Left lung (tissue), 10 donors: Measurements from ENCODE around the gene DDX47. TPM values are rescaled to one million over a fixed set of nuclear protein-coding genes. Genes with fewer than 3 reads are reported as not detected.
A peak's percentile ranks its signal among the peaks of the same experiment; 100 is the strongest.
"Not testable (repeated sequence)": the region's sequence is repeated elsewhere in the genome, so short reads cannot be mapped to it uniquely, and the experiment has no call there.

Experiments used
- ATAC-seq: fragments of 200-7000 bp; cut with Tn5 transposase; one replicate; pipeline ENCODE4 v1.9.1; 2020; ENCODE audit warnings: moderate library complexity
- DNase-seq, 4 donors: peaks; one replicate each; pipeline ENCODE4 v3.0.0-alpha.2; 2013 to 2020
- H3K27ac ChIP-seq, 2 donors: fragments of 200-600 bp; sonication (generic) in 1 of 2; one replicate each; pipeline versions ENCODE4 v1.5.0 to v1.8.0; 2020 to 2021
- H3K27me3 ChIP-seq, 2 donors: fragments of 200-600 bp; sonication (generic) in 1 of 2; one replicate each; pipeline versions ENCODE4 v1.5.0 to v1.8.0; 2020 to 2021
- H3K36me3 ChIP-seq, 2 donors: fragments of 200-600 bp; sonication (generic) in 1 of 2; one replicate each; pipeline versions ENCODE4 v1.5.0 to v1.8.0; 2020 to 2021
- H3K4me1 ChIP-seq, 2 donors: fragments of 200-600 bp; one replicate each; pipeline ENCODE4 v1.8.0; 2021
- H3K4me3 ChIP-seq, 2 donors: fragments of 200-600 bp; sonication (generic) in 1 of 2; one replicate each; pipeline versions ENCODE4 v1.5.0 to v1.8.0; 2020 to 2021; ENCODE audit warnings: mild to moderate bottlenecking in 1 of 2
- H3K9me3 ChIP-seq, 2 donors: fragments of 200-600 bp; sonication (generic) in 1 of 2; one replicate each; pipeline versions ENCODE4 v1.5.0 to v1.8.0; 2020 to 2021
- intact Hi-C, 2 donors: fragments of 100-400 bp; cut with DNase I; formaldehyde crosslinking; loops; one replicate each; pipeline versions ENCODE4 v1.11.2 to v1.14.2; 2022
- polyA plus RNA-seq, 6 donors: library from polyadenylated mRNA; unstranded; fragments of 120-200 nt; gene quantifications; one replicate each; pipeline ENCODE4 v1.2.1, GENCODE V29; 2013; ENCODE audit not compliant: insufficient read length in 6 of 6
- total RNA-seq, 2 donors: library from RNA; stranded (reverse); fragmentation: NEBNext Ultra II Directional; extraction: Animal tissue kit (Norgen Biotek cat#: 25700); gene quantifications; one replicate each; pipeline ENCODE4 v1.2.1, GENCODE V29; 2021
- TF ChIP-seq, protein P1 (sequence below), 2 donors: fragments of 200-600 bp; sonication (generic) in 1 of 2; IDR thresholded peaks; one replicate each; pipeline versions ENCODE4 v1.5.0 to v1.8.0; 2021; ENCODE audit warnings: antibody characterized with exemption in 2 of 2
- donor health status: DM: no; HTN: yes; CAD: no.
- donor health status: DM: no; HTN: no; CAD: no.

DDX47 gene
- total and polyA plus RNA-seq, 8 donors: 44.0 to 86.7 (median 74.8) TPM

DNA sequence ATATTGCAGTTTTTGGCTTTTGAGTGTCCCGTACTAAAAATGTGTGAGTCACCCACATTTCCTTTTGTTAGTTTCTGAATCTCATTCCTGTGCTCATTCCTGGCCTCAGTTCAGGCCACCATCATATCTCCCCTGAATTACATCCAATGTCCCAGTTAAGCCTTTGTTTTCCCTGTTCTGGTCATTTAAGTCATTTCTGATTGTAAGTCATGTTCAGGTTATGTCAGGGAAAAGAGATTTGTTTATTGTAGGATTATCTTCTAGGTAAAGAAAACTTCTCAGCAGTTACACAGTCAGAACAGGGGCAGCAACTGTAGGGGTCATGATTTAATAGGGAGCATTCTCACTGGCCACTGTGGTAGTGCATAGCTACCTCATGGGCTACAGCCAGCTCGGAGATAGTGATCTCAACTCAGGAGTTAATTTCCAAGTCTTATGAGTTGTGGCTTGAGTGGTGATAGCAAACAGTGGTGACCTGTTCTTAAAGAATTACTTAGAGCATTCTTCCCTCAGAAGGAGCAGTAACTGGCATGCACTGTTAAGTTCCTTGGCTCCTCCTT lies 6.7 kb downstream of the DDX47 start:
- peak; percentile 87 for ATAC-seq
- Histone ChIP-seq H3K36me3 (peaks cover 5 to 57% of the 10 kb centered on the region in 2 donors), H3K4me1 (peaks cover 16 to 53% of the 10 kb centered on the region in 2 donors), H3K9me3 (no peaks in the 10 kb centered on the region), H3K4me3 (no peak overlapping the region), H3K27me3 (no peaks in the 10 kb centered on the region), H3K27ac (peak overlapping the region; percentile 51 to 72)
- TF ChIP-seq, protein P1, sequence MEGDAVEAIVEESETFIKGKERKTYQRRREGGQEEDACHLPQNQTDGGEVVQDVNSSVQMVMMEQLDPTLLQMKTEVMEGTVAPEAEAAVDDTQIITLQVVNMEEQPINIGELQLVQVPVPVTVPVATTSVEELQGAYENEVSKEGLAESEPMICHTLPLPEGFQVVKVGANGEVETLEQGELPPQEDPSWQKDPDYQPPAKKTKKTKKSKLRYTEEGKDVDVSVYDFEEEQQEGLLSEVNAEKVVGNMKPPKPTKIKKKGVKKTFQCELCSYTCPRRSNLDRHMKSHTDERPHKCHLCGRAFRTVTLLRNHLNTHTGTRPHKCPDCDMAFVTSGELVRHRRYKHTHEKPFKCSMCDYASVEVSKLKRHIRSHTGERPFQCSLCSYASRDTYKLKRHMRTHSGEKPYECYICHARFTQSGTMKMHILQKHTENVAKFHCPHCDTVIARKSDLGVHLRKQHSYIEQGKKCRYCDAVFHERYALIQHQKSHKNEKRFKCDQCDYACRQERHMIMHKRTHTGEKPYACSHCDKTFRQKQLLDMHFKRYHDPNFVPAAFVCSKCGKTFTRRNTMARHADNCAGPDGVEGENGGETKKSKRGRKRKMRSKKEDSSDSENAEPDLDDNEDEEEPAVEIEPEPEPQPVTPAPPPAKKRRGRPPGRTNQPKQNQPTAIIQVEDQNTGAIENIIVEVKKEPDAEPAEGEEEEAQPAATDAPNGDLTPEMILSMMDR (IDR thresholded peaks at IDR 0.05): no peak
- intact Hi-C loops: no loop called here
- no peak for DNase-seq

DNA sequence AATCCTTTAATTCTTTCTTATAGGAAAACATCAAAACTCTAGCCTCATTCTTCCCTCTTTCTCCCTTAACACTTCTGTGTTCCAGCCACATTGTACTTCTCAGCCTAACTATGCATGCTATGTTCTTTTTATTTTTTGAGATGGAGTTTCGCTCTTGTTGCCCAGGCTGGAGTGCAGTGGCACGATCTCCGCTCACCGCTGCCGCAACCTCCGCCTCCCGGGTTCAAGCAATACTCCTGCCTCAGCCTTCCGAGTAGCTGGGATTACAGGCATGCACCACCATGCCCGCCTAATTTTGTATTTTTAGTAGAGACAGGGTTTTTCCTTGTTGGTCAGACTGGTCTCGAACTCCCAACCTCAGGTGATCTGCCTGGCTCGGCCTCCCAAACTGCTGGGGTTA lies 7.2 kb downstream of the DDX47 start:
- Histone ChIP-seq H3K4me1 (peaks cover 16 to 48% of the 10 kb centered on the region in 2 donors), H3K27ac (peak overlapping the region; percentile 51 to 72), H3K36me3 (peaks cover 5 to 57% of the 10 kb centered on the region in 2 donors)
- ATAC-seq, H3K4me3 ChIP-seq, H3K9me3 ChIP-seq, intact Hi-C loops, H3K27me3 ChIP-seq, DNase-seq: not testable (repeated sequence)

DNA sequence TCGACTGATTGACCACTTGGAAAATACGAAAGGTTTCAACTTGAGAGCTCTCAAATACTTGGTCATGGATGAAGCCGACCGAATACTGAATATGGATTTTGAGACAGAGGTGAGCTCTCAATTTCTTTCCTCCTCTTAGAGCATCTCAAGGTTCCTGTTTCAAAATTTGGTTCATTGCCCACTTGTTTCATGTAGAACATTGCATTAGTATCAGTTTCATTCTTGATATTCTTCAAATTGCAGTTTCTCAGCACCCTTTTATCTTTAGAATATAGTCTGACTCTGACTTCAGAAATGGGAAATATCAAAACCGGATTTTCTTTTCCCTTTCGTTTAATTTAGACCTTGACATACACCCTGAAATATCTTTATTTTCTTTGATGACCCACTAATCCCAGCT lies 8.8 kb downstream of the DDX47 start:
- Histone ChIP-seq H3K36me3 (peaks cover 5 to 67% of the 10 kb centered on the region in 2 donors), H3K9me3 (no peaks in the 10 kb centered on the region), H3K27me3 (no peaks in the 10 kb centered on the region), H3K4me1 (peaks cover 16 to 35% of the 10 kb centered on the region in 2 donors), H3K27ac (no peak overlapping the region), H3K4me3 (no peak overlapping the region)
- TF ChIP-seq, protein P1 (IDR thresholded peaks at IDR 0.05): no peak
- ATAC-seq (no peak), DNase-seq (no peak)
- intact Hi-C loops: no loop called here

DNA sequence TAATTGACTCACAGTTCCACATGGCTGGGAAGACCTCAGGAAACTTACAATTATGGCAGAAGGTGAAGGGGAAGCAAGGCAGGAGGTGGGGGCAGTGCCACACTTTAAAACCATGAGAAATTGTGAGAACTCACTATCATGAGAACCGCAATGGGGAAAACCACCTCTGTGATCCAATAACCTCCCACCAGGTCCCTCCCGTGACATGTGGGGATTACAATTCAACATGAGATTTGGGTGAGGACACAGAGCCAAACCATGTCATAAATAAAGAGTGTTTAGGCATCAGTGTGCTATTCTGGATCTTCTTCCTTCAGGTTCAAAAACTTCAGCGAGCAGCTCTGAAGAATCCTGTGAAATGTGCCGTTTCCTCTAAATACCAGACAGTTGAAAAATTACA lies 9.7 kb downstream of the DDX47 start:
- DNase-seq (no peak), ATAC-seq (no peak)
- Histone ChIP-seq H3K36me3 (peaks cover 5 to 76% of the 10 kb centered on the region in 2 donors), H3K27me3 (no peaks in the 10 kb centered on the region), H3K4me3 (no peak overlapping the region), H3K4me1 (peaks cover 16 to 26% of the 10 kb centered on the region in 2 donors), H3K9me3 (no peaks in the 10 kb centered on the region), H3K27ac (no peak overlapping the region)
- TF ChIP-seq, protein P1 (IDR thresholded peaks at IDR 0.05): no peak
- intact Hi-C loops: no loop called here

DNA sequence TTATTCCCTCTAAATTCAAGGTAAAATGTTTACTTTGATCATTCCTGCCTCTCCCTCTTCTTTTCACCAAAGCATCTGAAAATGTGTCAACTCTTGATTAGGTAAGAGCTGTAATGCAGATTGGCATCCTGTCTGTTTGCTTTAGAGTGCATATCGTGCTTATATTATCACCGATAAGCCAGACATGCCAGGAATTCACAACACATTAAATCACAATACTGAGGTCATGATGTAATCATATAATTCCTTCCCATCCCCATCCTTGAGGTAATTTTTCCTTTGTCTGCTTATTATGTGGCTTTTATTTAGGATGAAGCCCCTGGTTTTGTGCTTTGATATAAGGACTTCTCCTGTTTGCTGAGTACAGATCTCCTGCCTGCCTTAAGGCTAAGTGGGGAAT lies 10.2 kb downstream of the DDX47 start:
- Histone ChIP-seq H3K36me3 (peaks cover 5 to 81% of the 10 kb centered on the region in 2 donors), H3K27me3 (no peaks in the 10 kb centered on the region), H3K27ac (no peak overlapping the region), H3K4me1 (peaks cover 16 to 21% of the 10 kb centered on the region in 2 donors), H3K9me3 (no peaks in the 10 kb centered on the region), H3K4me3 (no peak overlapping the region)
- intact Hi-C loops: no loop called here
- TF ChIP-seq, protein P1 (IDR thresholded peaks at IDR 0.05): no peak
- no peak for ATAC-seq
- DNase-seq: no peak

DNA sequence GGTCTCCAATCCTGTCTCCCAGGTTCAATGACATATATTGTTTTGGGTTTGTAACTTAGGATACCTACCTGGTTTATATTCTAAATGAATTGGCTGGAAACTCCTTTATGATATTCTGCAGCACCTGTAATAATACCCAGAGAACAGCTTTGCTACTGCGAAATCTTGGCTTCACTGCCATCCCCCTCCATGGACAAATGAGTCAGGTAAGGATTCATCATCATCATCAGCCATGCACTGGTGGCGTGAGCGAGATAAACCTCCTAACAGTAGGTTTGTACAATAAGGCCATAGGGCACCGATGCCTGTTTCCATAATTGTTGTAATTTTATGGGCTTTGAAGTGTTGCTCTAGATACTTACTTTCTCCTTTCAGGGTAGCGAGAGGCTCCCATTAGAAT lies 10.7 kb downstream of the DDX47 start:
- no peak for ATAC-seq
- H3K27me3 ChIP-seq: no peaks in the 10 kb centered on the region
- H3K36me3 ChIP-seq: peaks cover 5 to 86% of the 10 kb centered on the region in 2 donors
- TF ChIP-seq, protein P1 (IDR thresholded peaks at IDR 0.05): no peak
- H3K4me1 ChIP-seq: peaks cover 16% of the 10 kb centered on the region in 2 donors
- H3K9me3 ChIP-seq: no peaks in the 10 kb centered on the region
- no peak for DNase-seq
- intact Hi-C loops: no loop called here
- H3K27ac ChIP-seq: no peak overlapping the region
- no peak overlapping the region for H3K4me3 ChIP-seq
